ENCODE measurements around the gene NTHL1.
"Not testable (repeated sequence)": the region's sequence is repeated elsewhere in the genome, so short reads cannot be mapped to it uniquely, and the experiment has no call there.

NTHL1 gene

DNA sequence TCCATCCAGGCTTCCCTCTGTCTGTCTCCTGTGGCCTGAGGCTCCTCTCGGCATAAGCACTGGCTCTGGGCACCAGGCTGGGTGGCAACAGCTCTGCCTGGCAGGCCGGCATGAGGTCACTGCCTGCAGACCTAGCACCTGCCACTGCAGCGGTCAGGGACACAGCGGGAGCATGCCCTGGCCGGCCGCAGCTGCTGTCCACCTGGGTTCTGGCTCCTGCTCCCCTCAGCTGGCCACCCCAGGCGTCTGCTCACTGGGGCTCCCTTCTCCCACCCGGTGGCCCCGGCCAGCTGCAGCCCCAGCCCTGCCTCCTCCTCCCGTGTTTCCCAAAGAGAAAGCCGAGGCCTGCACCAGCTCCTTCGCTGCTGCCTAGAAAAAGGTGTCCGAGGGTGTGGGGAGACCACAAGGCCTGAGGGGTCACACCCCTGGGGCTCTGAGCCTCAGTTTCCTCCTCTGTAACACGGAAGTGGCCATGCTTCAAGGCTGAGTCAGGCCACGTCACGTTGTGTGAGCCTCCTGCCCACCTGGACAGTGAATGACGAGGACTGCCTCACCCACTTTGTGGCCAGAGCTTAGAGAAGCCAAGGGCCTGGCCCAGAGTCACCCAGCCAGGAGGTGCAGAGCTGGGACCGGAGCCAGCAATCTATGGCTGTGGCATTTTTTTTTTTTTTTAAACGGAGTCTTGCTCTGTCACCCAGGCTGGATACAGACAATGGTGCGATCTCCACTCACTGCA lies 6.7 kb downstream of the NTHL1 start:
- DNase-seq (ENCODE audit: low spot score) = peak; percentile 52

DNA sequence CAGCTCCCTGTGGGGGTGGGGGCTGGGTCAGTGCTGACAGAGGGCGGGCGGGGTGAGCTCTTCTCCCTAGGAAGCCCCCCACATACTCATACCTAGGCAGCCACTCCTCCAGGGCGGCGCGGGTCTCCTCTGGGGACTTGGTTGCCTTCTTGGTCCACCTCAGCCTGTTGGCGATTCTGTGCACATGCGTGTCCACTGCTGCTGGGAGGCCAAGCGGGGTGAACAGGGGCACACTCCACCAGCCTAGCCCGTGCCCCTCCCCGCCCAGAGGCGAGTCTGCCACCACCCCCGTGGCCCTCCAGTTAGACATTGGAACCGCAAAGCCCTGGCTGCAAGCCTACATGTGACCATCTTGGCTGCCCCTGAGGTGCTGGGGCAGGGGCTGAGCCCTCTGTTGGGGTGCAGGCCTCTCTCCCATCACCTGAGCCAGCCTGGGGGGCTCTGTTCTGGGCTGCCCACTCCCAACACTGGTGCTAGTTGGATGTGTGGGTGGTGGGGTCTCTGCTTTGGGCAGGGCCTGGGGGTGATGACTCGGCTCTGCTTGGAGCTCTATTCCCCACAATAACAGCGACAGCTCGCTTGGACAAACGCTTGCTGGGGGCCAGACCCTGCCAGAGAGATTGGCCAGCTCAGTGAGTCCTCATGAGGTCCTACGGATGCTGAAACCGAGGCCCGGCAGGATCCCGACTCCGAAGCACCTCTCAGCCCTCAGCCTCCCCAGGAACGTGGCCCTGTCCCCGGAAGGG lies 7.4 kb downstream of the NTHL1 start:
- no peak for DNase-seq (ENCODE audit: low spot score)

DNA sequence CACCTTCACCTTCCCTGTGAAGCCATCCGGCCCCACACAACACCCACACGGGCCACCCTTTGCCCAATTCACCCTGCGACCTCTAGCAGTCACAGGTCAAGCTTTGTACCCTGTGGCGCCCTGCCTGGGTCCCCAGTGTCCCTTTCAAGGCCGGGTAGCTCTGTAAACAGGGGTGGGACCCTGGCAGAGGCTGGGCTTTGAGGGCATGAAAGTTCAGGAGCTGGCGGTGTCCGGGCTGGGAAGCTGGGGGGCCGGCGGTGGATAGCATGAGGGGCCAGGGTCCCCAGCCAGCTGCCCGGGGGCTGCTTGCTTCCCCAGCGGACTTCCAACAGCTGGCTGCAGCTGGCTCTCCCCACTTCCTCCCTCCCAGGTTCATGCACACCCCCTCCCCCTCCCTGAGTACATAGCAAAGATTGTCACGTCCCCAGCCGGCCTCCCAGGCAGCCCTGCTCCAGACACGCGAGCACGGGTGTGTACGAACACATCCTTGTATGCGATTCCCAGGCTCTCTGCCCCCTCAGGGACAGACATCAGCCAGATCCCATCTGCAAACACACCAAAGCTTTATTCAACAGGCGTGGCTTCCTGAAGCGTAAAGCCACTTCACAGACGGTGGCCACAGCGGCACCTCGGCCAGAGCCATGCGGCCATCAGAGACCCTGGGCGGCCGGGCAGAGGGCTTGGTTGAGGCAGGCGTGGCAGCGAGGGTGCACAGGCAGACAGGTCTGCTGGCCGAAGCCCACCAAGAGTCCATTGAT lies 8.2 kb downstream of the NTHL1 start:
- DNase-seq (ENCODE audit: low spot score) = no peak

DNA sequence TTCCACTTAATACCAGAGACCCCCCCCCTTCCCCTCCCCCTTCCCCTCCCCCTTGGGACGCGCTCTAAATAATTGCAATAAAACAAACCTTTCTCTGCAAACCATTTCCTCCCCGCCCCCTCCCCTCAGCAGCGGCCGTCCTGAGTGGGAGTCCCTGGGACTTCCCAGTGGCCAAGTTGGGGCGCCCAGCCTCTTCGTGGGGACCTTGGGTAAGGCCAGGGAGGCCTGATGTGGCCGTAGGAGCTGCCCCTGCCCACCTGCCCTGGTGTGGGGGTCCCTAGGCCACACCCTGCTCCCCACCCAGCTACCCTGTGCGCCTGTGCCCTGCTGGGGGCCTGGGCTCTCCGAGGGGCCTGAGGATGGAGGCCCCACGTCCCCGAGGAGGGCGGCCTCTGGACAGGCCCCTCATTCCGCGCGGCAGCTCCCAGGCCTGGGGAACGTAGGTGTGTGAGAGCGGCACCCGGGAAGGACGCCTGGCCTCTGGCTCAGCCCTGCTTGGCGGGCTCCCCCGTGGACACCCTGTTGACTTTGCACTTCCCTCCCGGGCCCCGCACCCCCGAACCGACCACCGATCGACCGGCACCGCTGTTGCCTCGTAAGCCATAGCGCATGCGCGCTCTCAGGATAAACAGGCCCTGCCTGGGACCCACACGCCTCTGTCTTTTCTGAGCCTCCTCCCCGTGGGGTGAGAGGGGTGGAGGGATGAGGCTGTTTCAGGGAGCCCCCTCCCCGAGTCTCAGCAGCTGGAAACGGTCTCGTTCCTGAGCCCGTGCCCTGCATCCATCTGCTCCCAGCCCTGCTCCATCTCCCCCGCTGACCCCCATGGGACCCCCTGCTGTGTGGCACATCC lies 9.0 kb downstream of the NTHL1 start:
- no peak for DNase-seq (ENCODE audit: low spot score)

DNA sequence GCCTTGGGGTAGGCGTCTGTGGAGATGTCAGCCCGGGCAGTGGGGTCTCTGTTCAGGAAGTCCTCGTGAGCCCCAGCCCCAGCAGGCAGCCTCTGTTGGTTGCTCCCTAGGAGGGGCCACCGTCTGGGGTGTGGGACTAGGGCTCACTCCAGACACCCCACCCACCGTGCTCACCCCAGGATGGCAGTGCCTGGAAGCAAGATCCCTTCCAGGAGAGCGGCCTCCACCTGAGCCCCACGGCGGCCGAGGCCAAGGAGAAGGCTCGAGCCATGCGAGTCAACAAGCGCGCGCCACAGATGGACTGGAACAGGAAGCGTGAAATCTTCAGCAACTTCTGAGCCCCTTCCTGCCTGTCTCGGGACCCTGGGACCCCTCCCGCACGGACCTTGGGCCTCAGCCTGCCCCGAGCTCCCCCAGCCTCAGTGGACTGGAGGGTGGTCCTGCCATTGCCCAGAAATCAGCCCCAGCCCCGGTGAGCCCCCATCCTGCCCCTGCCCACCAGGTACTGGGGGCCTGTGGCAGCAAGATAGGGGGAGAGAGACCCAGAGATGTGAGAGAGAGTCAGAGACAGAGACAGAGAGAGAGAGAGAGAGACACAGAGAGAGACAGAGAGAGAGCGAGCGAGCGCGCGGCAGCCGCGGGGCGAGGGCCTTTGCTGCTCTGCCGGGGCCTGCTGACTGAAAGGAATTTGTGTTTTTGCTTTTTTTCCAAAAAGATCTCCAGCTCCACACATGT lies 9.8 kb downstream of the NTHL1 start:
- no peak for DNase-seq (ENCODE audit: low spot score)

DNA sequence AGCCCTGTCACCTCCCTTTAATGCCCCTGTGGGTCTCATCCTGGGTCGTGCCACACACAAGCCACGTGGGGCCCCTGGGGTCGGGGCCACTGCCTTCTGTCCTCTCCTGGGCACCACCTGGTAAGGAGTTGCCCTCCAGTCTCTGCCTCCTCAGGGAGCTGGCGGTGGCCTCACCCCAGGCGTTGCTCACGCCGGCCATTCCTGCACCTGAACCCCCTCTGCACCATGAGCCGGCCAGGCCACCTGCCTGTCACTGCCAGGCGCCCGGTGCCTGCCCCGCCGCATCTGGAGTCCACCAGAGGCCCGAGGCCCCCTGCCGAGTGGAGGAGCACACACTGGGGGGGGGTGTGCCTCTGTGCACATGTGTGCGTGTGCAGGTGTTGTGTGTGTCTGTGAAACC lies 10.5 kb downstream of the NTHL1 start:
- no peak for DNase-seq (ENCODE audit: low spot score)

DNA sequence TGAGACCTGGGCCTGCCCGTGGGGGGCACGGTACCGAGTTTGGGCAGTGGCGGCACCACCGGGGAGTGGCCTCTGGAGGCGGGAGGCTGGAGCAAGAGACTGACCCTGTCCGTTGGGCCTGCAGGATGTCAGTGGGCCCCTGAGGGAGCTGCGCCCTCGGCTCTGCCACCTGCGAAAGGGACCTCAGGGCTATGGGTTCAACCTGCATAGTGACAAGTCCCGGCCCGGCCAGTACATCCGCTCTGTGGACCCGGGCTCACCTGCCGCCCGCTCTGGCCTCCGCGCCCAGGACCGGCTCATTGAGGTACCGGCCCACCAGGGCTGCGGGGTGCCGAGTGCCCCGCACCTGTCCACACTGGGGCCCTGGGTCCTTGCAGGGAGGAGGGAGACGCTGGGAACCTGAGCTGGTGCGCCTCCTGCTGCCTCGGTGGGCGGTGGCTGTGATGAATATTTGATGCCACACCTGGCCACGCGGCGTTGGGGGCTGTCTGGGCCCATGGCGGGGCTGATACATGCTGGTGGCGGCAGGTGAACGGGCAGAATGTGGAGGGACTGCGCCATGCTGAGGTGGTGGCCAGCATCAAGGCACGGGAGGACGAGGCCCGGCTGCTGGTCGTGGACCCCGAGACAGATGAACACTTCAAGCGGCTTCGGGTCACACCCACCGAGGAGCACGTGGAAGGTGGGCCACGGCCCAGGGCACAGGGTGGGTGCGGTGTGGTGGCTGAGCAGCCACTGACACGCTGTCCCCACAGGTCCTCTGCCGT lies 11.3 kb downstream of the NTHL1 start:
- DNase-seq (ENCODE audit: low spot score) = no peak

DNA sequence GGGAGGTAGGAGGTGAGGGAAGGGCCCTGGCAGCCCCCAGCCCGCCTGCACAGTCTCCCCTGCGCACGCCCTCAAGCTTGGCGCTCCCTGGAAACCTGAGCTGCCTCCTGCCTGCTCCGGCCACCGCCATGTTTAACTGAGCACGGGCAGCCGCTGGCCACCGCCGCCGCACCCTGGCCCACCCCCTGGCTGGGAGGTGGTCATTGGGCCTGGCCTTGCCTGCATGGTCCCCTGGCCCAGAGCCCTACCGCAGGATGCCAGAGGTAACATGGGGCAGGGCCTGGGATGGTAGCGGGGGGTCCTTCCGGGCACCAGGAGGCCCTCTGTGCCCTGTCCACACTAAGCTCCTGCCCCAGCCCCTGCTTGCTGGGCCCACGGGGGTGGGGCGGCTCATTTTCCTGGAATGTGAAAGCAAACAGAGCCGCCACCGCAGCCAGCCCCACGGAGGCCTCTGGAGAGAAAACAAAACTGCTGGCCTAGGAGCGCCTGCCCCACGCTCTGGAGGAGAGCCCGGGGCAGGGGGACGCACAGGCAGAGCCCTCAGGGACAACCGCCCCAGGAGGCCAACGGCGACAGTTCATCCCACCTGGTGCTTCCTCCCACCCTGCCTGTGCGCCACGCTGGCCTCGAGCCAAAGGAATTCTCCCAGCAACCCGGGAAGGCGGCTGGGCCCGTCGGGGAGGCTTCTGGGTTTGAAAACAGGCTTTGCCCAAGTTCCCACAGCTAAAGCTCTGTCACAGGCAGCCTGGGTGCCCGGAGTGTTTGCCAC lies 12.0 kb downstream of the NTHL1 start:
- no peak for DNase-seq (ENCODE audit: low spot score)

DNA sequence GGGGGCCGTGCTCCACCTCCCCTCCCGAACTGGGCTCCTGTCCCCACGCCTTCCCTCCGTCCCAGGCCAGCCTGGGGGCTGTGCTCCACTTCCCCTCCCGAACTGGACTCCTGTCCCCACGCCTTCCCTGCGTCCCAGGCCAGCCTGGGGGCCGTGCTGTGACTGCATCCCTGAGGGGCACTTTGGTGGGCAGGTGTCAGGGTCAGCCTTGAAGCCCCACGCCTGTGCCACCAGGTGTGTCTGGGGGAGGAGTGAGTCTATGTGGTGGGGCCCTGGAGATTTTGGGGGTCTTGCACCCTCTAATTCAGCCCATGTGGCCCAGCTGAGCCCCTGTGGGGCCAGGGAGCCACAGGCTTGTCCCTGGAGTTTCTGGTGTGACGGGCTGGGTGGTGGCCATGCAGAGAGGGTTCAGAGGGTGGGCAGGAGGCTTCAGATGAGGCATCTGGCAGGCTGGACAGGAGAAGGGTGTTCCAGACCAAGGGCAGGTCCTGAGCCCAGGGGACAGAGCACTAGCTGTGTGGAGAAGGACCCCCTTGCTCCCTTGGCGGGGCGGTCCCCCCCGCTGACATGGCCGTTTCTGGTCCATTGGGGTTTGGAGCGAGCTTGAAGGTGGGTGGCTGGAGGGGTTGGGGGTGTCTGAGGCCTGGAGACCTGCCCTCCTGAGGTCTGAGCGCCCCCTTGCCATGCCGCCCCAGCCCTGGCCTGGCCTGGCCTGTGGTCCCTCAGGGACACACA lies 12.8 kb downstream of the NTHL1 start:
- DNase-seq (ENCODE audit: low spot score) = no peak

DNA sequence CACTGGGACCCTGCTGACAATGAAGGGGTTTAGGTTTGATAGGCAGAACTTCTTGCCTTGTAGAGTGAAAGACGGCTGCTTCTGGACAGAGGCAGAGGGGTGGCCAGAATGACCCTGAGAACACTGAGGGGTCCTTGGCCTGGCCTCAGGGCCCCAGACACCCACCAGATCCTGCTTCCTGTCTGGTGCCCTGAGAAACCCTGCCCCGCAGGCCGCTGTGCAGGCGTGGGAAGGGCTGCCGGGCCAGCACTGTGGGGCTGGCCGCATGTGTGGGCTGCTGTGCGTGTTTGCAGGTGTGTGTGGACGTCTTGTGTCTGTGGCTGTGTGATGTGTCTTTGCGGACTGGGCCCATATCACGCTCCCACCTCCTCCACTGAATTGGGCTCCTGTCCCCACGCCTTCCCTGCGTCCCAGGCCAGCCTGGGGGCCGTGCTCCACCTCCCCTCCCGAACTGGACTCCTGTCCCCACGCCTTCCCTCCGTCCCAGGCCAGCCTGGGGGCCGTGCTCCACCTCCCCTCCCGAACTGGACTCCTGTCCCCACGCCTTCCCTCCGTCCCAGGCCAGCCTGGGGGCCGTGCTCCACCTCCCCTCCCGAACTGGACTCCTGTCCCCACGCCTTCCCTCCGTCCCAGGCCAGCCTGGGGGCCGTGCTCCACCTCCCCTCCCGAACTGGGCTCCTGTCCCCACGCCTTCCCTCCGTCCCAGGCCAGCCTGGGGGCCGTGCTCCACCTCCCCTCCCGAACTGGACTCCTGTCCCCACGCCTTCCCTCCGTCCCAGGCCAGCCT lies 13.5 kb downstream of the NTHL1 start:
- not testable (repeated sequence) for DNase-seq (ENCODE audit: low spot score)

DNA sequence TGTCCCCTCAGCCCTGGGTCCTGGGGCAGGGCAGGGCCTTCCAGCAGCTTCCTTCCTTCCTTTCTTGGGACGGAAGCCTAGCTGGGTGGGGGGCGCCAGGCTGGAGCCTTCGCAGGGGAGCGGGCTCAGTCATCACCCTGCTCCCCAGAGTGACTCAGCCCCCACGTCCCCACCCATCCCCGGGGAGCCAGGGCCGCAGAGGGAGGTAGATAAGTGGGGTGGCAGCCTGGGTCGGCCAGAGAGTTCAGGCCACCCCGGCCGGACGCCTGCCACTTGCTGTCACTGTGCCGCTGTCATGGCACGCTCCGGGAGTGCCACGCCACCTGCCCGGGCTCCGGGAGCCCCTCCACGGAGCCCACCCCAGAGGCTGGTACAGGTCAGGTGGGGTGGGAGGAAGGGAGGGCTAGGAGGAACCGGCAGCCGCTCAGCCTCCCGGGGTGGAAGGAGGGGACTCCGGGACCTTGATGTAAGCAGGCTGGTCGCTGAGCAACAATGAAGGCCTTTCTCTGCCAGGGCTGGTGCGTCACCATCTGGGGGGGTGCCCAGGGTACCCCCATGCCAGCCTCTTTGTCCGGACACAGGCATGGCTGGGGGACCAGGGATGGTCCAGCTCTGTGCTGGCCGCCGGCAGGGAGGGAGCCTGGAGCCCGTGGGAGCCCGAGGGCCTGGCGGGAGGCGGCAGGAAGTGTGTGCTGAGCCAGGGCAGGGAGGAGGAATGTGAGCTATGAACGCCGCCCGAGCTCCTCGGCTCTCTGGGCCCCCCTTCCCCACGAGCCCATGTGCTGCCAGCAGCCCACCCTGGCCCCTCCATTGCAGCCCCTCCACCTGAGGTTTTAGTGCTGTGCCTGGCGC lies 14.4 kb downstream of the NTHL1 start:
- no peak for DNase-seq (ENCODE audit: low spot score)

DNA sequence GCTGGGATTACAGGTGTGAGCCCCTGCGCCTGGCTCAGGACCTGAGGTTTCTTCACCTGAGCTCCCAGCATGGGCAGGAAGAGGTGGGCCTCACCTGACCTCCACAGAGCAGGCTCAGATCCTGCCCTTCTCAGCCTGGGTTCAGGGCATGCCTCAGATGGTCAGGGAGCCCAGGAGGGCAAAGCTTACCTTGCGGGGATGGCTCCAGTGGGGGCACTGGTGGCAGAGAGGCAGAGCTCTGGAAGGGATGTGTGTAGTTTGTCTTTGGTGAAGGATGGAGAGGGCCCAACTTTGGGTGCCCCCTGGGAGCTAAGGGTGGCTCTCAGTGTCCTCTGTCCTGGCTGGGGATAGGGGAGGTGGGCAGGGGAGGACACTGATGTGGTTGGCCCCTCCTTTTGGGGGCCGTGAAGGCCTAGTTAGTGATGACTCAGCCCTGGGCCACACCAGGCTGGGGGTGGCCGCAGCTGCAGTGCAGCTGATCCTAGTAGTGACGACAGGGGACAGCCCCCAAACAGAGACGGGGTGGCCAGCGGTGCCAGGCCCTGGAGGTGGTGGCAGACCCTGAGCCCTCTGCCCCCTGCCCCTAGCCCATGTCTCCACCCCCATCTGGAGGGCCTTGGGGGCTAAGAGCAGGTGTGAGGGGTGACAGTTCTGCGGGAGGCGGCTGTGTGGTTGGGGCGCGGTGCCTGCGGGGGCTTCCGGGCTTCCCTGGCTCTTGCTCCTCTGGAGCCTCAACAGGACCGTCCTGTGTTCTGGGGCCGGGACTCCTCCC lies 15.2 kb downstream of the NTHL1 start:
- DNase-seq (ENCODE audit: low spot score) = no peak

DNA sequence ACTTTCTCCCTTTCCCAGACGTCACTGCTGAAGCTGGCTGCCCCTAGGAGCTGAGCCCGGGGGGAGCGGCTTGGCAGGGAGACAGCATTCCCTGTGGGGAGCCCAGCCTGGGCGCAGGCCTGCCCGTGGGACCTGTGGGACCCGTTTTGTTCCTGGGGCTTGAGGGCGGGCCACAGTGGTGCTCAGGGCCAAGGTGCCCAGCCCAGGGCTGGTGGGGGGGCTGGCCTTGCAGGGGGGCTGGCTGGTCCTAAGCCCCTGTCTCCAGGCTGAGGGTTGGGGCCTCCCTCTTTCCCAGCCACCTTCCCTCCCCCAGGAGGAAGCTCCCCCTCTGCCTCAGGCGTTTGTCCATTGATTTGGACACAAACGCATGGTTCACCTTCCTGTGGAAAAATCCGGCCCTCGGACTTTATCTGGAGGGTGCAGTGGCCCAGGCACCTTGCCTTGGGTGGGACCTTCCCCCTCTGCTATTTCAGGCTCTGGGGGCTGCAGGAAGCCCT lies 16.5 kb downstream of the NTHL1 start:
- no peak for DNase-seq (ENCODE audit: low spot score)

DNA sequence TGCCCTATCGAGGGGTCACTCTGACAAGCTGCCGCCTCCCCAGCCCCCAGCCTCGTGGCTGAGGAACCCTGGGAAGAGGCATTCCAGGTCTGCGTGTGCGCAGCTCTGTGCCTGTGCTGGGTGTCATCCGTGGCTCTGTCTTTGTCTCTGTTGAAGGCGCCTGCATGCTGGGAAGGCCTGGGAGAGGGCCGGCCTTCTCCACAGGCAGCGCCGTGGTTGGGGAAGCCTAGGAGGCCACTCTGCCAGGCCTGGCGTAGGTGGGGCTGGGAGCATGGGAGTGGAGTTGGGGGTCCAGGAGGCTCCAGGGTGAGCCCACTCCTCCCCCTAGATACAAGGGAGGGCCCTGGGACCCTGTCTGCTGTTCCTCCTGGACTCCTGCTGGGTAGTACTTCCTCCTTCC lies 17.6 kb downstream of the NTHL1 start:
- DNase-seq (ENCODE audit: low spot score) = no peak

DNA sequence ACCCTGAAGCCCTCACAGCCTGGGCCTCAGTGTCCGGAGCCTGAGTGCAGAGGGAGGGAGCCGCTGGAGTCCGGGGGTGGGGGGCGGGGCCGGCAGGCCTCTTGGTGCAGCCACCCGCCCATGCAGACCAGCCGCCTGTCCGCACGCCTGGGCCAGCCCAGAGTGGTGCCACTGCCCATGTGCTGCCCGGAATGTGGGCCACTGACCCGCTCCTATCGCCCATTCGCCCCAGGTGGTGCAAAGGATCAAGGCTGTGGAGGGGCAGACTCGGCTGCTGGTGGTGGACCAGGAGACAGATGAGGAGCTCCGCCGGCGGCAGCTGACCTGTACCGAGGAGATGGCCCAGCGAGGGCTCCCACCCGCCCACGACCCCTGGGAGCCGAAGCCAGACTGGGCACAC lies 18.3 kb downstream of the NTHL1 start:
- DNase-seq (ENCODE audit: low spot score) = no peak

DNA sequence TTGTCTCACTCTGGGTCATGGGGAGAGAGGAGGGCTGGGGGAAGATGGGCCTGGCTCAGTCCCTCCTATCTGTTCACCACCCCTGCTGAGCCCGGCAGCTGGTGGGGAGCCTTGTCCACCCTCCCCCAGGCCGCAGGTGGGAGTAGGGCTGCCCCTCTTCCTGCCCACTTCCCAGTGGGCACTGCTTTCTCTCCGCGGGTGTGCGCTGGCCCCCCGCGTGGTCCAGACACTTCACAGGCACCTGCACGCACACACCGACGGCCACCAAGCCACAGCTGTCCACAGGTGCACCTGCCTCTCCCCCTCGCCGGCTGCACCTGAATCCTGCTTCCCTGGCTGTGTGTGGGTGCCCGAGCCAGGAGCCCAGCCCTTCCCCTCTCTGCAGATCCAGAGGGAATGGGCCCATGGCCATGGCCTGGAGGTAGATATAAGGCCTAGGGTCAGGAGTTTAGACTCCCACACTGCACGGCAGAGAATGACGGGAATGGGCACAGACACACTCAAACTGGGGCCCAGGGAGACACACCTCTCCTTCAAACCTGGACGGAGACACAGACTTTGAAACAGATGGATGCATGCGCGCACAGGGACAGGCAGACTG lies 18.9 kb downstream of the NTHL1 start:
- DNase-seq (ENCODE audit: low spot score) = no peak
